H1 (cell line): ENCODE results near the gene PAN2. TPM values are rescaled to one million over a fixed set of nuclear protein-coding genes. Genes with fewer than 3 reads are reported as not detected.

ENCODE experiments used
- JUN ChIP-seq: IDR thresholded peaks from 2 replicates; pipeline ENCODE4 v1.6.1; 2011; ENCODE audit warnings: low read depth, mild to moderate bottlenecking, improper control_type of control experiment, low read length
- PHF8 ChIP-seq: fragments of 200-600 bp; sonication (generic); conservative IDR thresholded peaks from 2 replicates; pipeline ENCODE4 v1.7.1; 2012; ENCODE audit warnings: low read depth, mild to moderate bottlenecking, inconsistent platforms, low read length, moderate library complexity
- polyA plus RNA-seq, 7 experiments: library from polyadenylated mRNA; depleted of rRNA in 3 of 7; stranded (reverse) in 5 of 7; unstranded in 2 of 7; fragments of >200 nt in 5 of 7; fragments of 200-250 nt in 2 of 7; gene quantifications; 1 replicate in 5 of 7; 2 replicates in 1 of 7; 4 replicates in 1 of 7; pipeline versions ENCODE4 v1.2.1 to v1.2.3, GENCODE V29; 2011 to 2013; ENCODE audit warnings: missing spikeins in 2 of 7, mixed read lengths in 2 of 7
- total RNA-seq: library from RNA; stranded (reverse); fragmentation: NEBNext Ultra II Directional; extraction: Animal tissue kit (Norgen Biotek cat#: 25700); gene quantifications from 2 replicates; pipeline ENCODE4 v1.2.1, GENCODE V29; 2021

The PAN2 gene
- total and polyA plus RNA-seq, 2 of the 8 experiments (the other 6 are each of a cell fraction or from before 2014, with no cell fraction given), result 29.6 to 36.7 TPM

GRCh38 chr12:56333197-56333678 is 562 bp downstream of the PAN2 start (continued):
- no peak for TF ChIP-seq JUN
- 0 out of 2 replicates have a peak, but pooled peaks have one; percentile 1 for TF ChIP-seq PHF8
